ENCODE measurements around the gene CPN2.

Gene CPN2

GRCh38 chr3:194351080-194351672 is at the start of gene CPN2:
CPN2 (minus strand) TSS chr3:194351328; CDS start chr3:194342702, 8,626 bp downstream.
- DNase-seq: no peak

GRCh38 chr3:194399874-194400411 is 48.8 kb upstream of the CPN2 start:
- DNase-seq: no peak

- no peak for DNase-seq
These were observed 48.0 kb upstream of the CPN2 start, which contains the start of gene GP5 for GRCh38 chr3:194399166-194399565. GP5 (minus strand) TSS chr3:194399266; CDS start chr3:194398282, 984 bp downstream.

GRCh38 chr3:194397757-194398312 is 46.7 kb upstream of the CPN2 start:
- peak in 2 of 4 experiments; percentile 5 to 9 for DNase-seq

GRCh38 chr3:194396859-194397756 is 46.0 kb upstream of the CPN2 start:
- no peak for DNase-seq

GRCh38 chr3:194396539-194396858 is 45.4 kb upstream of the CPN2 start:
- no peak for DNase-seq

- no peak for DNase-seq
These were observed 44.8 kb upstream of the CPN2 start for GRCh38 chr3:194395778-194396538.

- no peak for DNase-seq
These were observed 44.1 kb upstream of the CPN2 start for GRCh38 chr3:194395212-194395611.

GRCh38 chr3:194392576-194392975 is 41.4 kb upstream of the CPN2 start:
- DNase-seq: no peak

- DNase-seq: no peak
These were observed 39.7 kb upstream of the CPN2 start for GRCh38 chr3:194390835-194391234.

GRCh38 chr3:194389269-194389668 is 38.1 kb upstream of the CPN2 start:
- no peak for DNase-seq

GRCh38 chr3:194387926-194388418 is 36.8 kb upstream of the CPN2 start:
- no peak for DNase-seq

GRCh38 chr3:194387276-194387675 is 36.1 kb upstream of the CPN2 start:
- DNase-seq: no peak

- DNase-seq: no peak
These were observed 35.5 kb upstream of the CPN2 start for GRCh38 chr3:194386648-194387047.

GRCh38 chr3:194386066-194386465 is 34.9 kb upstream of the CPN2 start:
- DNase-seq: no peak

GRCh38 chr3:194384569-194385001 is 33.5 kb upstream of the CPN2 start:
- no peak for DNase-seq

- DNase-seq: no peak
These were observed 33.0 kb upstream of the CPN2 start for GRCh38 chr3:194384156-194384555.

- DNase-seq: no peak
These were observed 32.3 kb upstream of the CPN2 start for GRCh38 chr3:194383276-194383940.

- no peak for DNase-seq
These were observed 31.7 kb upstream of the CPN2 start for GRCh38 chr3:194382892-194383223.

- no peak for DNase-seq
These were observed 31.2 kb upstream of the CPN2 start for GRCh38 chr3:194382196-194382891.

GRCh38 chr3:194381460-194381875 is 30.3 kb upstream of the CPN2 start:
- no peak for DNase-seq

- no peak for DNase-seq
These were observed 29.2 kb upstream of the CPN2 start for GRCh38 chr3:194380326-194380725.
